H1 (cell line): ENCODE data around the gene STAT2.
"Not testable (repeated sequence)": the region's sequence is repeated elsewhere in the genome, so short reads cannot be mapped to it uniquely, and the experiment has no call there.

Experiments
- EGR1 ChIP-seq: IDR thresholded peaks from 2 replicates; pipeline ENCODE4 v1.6.1; 2011; ENCODE audit warnings: low read depth, low read length, borderline replicate concordance
- EP300 ChIP-seq, 2 experiments: IDR thresholded peaks; 1 replicate in 1 of 2; 2 replicates in 1 of 2; pipeline ENCODE4 v1.6.1; 2011 to 2012; ENCODE audit warnings: low read depth in 2 of 2, low read length in 2 of 2, mild to moderate bottlenecking in 2 of 2, borderline replicate concordance in 1 of 2, inconsistent platforms in 1 of 2, moderate library complexity in 1 of 2
- JUND ChIP-seq: IDR thresholded peaks from 2 replicates; pipeline ENCODE4 v1.6.1; 2011; ENCODE audit warnings: mild to moderate bottlenecking, improper control_type of control experiment, low read length
- POLR2A ChIP-seq, 2 experiments: IDR thresholded peaks; 1 replicate in 1 of 2; 2 replicates in 1 of 2; pipeline ENCODE4 v1.6.1; 2011; ENCODE audit warnings: low read depth in 2 of 2, low read length in 2 of 2, mild to moderate bottlenecking in 2 of 2; ENCODE audit errors: control extremely low read depth in 1 of 2
- POLR2AphosphoS5 ChIP-seq: IDR thresholded peaks from 2 replicates; pipeline ENCODE4 v1.6.1; 2011; ENCODE audit warnings: low read depth, low read length
- RAD21 ChIP-seq, 2 experiments: IDR thresholded peaks in 1 of 2; conservative IDR thresholded peaks in 1 of 2; 2 replicates each; pipeline ENCODE4 v1.6.1; 2011; ENCODE audit warnings: low read depth in 2 of 2, low read length in 2 of 2, improper control_type of control experiment in 1 of 2, inconsistent platforms in 1 of 2, mild to moderate bottlenecking in 1 of 2, moderate library complexity in 1 of 2
- SAP30 ChIP-seq: fragments of 300-600 bp; sonication (generic); IDR thresholded peaks from 2 replicates; pipeline ENCODE4 v1.7.1; 2012; ENCODE audit warnings: low read length, moderate library complexity, mild to moderate bottlenecking, inconsistent platforms; ENCODE audit not compliant: insufficient read depth, insufficient replicate concordance
- SIN3A ChIP-seq, 2 experiments: IDR thresholded peaks in 1 of 2; conservative IDR thresholded peaks in 1 of 2; 2 replicates each; pipeline ENCODE4 v1.6.1; 2011 to 2012; ENCODE audit warnings: low read length in 2 of 2, improper control_type of control experiment in 1 of 2, low read depth in 1 of 2, mild to moderate bottlenecking in 1 of 2
- SP2 ChIP-seq: IDR thresholded peaks from 2 replicates; pipeline ENCODE4 v1.6.1; 2012; ENCODE audit warnings: mild to moderate bottlenecking, low read length, inconsistent platforms
- SUZ12 ChIP-seq: fragments of 200-600 bp; sonication (generic); IDR thresholded peaks from 2 replicates; pipeline ENCODE4 v1.6.1; 2012; ENCODE audit warnings: mild to moderate bottlenecking, inconsistent platforms, low read length, moderate library complexity, mixed read lengths
- YY1 ChIP-seq: IDR thresholded peaks from 2 replicates; pipeline ENCODE4 v1.6.1; 2011; ENCODE audit warnings: low read depth, mild to moderate bottlenecking, low read length
- TF ChIP-seq, protein P1 (sequence below), 3 experiments: IDR thresholded peaks; 1 replicate in 2 of 3; 2 replicates in 1 of 3; pipeline versions ENCODE4 v1.5.1 to v1.6.1; 2011; ENCODE audit warnings: low read length in 3 of 3, mild to moderate bottlenecking in 3 of 3, inconsistent platforms in 2 of 3, low read depth in 1 of 3, moderate library complexity in 1 of 3; ENCODE audit not compliant: insufficient read depth in 1 of 3; ENCODE audit errors: control extremely low read depth in 1 of 3
- TF ChIP-seq, protein P2 (sequence below): IDR thresholded peaks from 2 replicates; pipeline ENCODE4 v1.6.1; 2012; ENCODE audit warnings: inconsistent platforms
- TF ChIP-seq, protein P3 (sequence below): IDR thresholded peaks from 2 replicates; pipeline ENCODE4 v1.6.1; 2012; ENCODE audit warnings: inconsistent platforms

DNA sequence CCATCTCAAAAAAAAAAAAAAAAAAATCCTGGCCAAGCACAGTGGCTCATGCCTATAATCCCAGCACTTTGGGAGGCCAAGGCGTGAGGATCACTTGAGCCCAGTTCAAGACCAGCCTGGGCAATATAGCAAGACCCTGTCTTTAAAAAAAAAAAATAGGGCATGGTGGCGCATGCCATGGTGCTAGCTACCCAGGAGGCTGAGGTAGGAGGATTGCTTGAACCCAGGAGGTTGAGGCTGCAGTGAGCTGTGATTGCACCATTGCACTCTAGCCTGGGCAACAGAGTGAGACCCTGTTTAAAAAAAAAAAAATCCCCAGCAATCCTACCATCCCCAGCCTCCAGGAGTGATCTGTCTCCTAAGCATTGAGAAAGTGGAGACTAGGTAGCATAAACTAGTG, 17.6 kb downstream of the STAT2 start:
- TF ChIP-seq, protein P1, sequence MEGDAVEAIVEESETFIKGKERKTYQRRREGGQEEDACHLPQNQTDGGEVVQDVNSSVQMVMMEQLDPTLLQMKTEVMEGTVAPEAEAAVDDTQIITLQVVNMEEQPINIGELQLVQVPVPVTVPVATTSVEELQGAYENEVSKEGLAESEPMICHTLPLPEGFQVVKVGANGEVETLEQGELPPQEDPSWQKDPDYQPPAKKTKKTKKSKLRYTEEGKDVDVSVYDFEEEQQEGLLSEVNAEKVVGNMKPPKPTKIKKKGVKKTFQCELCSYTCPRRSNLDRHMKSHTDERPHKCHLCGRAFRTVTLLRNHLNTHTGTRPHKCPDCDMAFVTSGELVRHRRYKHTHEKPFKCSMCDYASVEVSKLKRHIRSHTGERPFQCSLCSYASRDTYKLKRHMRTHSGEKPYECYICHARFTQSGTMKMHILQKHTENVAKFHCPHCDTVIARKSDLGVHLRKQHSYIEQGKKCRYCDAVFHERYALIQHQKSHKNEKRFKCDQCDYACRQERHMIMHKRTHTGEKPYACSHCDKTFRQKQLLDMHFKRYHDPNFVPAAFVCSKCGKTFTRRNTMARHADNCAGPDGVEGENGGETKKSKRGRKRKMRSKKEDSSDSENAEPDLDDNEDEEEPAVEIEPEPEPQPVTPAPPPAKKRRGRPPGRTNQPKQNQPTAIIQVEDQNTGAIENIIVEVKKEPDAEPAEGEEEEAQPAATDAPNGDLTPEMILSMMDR (IDR thresholded peaks at IDR 0.05; ENCODE audit: control extremely low read depth in 1 of 3, insufficient read depth in 1 of 3, low read depth in 1 of 3, low read length in 3 of 3), result not testable (repeated sequence)
- TF ChIP-seq EGR1; SP2; EP300 (IDR thresholded peaks at IDR 0.05; ENCODE audit: borderline replicate concordance in 1 of 2, low read depth in 2 of 2, low read length in 2 of 2); POLR2A (IDR thresholded peaks at IDR 0.05; ENCODE audit: control extremely low read depth in 1 of 2, low read depth in 2 of 2, low read length in 2 of 2); SIN3A (conservative IDR thresholded peaks at IDR 0.05 in 1 of 2, IDR thresholded peaks at IDR 0.05 in 1 of 2; ENCODE audit: low read depth in 1 of 2, low read length in 2 of 2); RAD21 (IDR thresholded peaks at IDR 0.05 in 1 of 2, conservative IDR thresholded peaks at IDR 0.05 in 1 of 2; ENCODE audit: low read depth in 2 of 2, low read length in 2 of 2); SAP30; YY1; JUND; POLR2AphosphoS5; SUZ12: not testable (repeated sequence)
- TF ChIP-seq, protein P2, sequence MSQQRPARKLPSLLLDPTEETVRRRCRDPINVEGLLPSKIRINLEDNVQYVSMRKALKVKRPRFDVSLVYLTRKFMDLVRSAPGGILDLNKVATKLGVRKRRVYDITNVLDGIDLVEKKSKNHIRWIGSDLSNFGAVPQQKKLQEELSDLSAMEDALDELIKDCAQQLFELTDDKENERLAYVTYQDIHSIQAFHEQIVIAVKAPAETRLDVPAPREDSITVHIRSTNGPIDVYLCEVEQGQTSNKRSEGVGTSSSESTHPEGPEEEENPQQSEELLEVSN, result not testable (repeated sequence)
- TF ChIP-seq, protein P3, sequence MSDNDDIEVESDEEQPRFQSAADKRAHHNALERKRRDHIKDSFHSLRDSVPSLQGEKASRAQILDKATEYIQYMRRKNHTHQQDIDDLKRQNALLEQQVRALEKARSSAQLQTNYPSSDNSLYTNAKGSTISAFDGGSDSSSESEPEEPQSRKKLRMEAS, result not testable (repeated sequence)
